GM19324 (cell line): ENCODE data around the gene ATP2C2.

ENCODE experiments used
- ATAC-seq: cut with Tn5 transposase; IDR thresholded peaks from one replicate; pipeline ENCODE4 v1.9.1; 2021; ENCODE audit warnings: mild to moderate bottlenecking, moderate library complexity; ENCODE audit not compliant: unreplicated experiment, low FRiP score

ATP2C2 gene

DNA sequence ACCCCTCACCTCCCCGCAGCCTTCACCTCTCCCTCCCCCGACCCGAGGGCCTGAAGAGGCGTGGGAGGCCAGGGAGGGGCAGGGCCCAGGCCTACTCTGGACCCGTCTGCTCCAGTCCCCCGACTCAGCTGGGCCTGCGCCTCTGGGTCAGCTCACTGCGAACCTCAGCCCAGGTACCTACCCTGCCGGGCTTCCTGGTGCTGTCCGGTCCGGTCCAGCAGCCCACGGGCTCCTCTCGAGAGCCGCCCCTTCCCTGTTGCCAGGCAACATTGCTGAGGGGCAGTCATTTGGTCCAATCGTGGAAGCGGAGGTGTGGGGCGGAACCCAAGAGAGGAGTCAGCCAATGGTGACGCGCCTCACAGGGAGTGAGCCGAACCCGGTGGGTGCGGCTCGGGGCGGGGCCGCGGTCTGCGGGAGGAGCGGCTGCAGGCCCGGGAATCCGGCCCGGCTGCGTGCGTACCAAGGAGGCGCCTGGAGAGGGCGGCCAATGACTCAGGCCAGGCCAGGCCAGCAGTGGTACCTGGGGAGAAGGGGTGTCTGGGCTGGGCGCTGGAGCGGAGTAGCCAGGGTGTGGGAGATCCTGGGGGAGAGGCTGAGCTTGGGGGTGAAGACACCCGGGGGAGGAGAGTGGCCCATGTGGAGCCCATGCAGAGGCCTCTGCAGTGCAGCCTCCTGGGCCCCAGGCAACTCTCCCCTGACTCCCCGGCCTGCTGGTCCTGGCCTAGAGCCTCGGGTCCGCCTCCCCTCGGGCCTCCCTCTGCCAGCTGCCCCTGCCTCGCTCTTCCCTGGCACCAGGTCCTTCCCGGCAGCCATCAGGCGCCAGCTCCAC lies 136.3 kb downstream of the ATP2C2 start, which contains the start of gene MEAK7:
MEAK7 (minus strand) TSS at position 240 of the 829 bp plus-strand sequence. CDS start 6,573 bp downstream, outside the sequence.
- peak; percentile 96 for ATAC-seq

DNA sequence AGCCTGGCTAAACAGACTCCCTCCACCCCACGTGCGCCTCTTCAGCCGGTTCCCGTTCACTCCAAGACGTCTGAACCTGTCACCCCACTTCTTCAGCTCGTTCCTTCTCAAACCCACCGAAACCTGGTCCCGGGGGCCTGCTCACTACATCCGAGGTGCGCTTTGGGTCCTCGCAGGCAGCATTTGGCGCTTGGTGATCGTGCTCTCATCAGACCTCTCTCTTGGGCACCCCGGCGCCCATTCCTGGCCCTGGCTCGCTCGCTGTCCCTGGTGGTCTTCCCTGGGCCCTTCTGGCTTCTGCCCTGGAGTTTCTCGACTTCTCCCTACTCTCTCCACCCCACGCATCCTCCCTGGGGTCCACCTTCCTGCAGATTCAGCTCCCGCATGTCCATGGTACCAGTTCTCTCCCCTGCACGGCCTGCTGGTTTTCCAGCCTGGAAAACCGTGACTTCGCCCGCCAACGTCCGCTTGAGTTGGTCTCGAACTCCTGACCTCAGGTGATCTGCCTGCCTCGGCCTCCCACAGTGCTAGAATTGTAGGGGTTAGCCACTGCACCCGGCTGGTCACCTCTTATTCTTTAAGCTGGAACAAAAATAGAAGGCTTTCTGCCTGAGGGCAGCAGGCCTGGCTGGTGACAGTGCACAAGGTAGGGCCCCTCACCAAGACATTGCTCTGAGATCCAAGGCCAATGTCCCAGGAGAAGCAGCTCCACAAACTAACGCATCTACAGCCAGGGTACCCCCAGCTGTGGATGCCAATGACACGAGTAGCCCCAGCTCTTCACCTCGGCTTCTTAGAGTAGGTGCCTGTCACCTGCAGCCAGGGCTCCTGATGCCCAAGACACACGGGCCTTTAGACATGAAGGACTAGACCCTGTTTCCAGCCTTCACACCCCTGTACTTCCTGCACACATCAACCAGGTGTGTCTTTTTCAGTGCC lies 137.2 kb downstream of the ATP2C2 start:
- no peak for ATAC-seq

DNA sequence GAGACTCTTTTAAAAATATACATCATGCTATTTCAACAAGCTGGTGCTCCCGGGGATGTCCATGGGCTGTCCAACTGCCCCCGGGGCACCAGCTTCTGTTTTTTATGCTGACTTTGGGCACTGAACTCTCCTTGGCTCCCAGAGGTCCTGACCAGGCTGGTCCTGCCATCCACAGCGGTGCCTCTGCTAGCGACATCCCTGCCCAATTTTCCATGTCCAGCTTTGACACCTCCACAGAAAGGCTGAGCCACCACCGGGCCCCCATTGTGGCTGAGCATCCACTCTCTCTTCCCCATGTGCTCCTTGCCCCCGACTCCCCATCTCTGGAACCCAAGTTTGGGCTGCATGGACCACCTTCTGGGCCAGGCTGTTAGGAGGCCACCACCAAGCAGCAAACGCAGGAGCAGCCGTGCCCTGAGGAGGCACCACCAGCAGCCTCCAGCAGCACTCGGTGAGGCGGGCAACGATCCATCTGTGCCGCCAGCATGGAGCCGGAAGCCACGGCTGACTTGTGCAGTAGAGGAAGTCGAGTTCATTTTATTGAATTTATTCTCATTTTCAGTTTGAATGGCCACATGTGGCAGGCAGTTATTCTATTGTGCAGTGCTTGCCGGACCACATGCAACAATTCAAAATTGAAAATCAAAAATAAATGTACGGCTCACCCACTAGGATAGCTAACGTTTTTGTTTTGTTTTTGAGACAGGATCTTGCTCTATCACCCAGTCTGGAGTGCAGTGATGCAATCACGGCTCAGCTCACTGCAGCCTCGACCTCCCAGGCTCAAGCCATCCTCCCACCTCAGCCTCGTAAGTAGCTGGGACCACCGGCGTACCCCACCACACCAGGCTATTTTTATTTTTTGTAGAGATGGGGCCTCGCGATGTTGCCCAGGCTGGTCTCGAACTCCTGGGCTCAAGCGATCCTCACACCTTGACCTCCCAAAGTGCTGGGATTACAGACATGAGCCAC lies 139.0 kb downstream of the ATP2C2 start:
- no peak for ATAC-seq

DNA sequence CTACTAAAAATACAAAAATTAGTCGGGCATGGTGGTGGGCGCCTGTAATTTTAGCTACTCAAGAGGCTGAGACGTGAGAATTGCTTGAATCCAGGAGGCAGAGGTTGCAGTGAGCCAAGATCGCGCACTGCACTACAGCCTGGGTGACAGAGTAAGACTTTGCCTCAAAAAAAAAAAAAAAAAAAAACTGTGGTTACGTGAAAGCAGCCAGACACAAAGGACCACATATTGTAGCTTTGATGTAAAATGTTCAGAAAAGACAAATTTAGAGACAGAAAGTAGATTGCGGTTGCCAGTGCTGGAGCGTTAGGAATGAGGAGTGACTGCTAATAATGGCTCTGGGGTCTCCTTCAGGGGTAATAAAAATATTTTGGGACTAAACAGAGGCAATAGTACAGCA lies 140.2 kb downstream of the ATP2C2 start:
- no peak for ATAC-seq

DNA sequence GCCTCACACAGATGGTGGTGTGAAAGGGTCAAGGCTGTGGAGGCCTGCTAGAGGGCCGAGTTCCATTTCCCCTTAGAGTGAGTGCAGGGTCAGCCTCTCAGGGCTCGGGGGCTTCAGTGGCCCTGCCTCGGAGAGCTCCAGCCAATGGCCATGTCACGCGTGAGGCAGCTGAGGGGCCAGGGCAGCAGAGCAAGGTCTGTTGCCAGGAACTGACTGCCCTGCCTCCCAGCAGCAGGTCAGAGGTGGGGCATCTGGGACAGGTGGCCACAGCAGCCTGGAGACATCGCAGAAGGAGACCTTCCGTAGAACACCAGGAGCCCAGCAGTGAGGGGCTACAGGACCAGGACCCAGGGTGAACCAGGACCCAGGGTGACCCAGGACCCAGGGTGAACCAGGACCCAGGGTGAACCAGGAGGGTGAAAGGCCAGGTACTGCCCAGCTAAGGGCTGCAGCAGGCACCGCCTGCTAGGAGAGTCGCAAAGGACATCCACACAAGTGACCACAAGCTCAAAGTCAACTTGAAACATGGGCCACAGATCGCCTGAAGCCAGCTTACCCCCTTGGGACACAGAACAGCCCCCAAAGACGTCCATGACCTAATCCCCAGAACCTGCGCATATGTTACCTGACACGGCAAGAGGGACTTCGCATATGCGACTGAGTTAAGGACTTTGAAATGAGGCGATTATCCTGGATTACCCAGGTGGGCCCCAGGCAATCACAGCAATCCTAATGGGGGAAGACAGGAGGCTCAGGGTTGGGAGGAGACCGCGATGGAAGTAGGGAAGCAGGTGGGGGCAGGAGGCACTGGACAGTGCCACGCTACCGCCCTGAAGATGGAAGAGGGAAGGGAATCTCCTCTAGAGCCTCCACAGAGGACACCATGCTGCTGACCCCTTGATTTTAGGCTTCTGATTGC lies 141.0 kb downstream of the ATP2C2 start:
- no peak for ATAC-seq

DNA sequence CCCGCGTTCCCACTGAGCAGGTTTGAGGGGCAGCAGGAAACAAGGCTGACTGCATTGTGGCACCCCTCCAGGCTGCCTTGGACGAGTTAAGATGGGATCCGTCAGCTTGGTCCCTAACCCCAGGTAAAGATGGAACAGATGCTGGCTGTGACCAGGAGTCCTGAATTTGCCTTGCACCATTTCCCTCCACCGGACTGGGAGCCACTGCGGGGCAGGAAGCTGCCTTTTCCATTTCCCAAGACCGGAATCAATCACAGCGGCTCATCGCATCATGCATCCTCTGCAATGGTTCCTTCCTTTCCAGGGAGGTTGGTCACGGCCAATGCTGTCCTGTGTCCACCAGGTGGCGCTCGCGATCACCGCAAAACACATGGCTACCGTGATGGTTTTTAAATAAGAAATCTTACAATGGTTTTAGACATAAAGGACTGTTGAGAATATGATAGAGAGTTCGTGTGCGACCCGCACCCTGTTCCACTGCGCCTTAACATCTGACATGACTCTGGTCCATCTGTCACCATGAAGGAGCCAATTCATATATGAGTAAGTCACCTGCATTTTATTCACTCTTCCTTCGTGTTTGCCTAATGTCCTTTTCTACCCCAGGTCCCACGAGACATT lies 143.0 kb downstream of the ATP2C2 start:
- no peak for ATAC-seq

- ATAC-seq, result no peak
Measured at GRCh38 chr16:84511831-84512230, 143.5 kb downstream of the ATP2C2 start.

DNA sequence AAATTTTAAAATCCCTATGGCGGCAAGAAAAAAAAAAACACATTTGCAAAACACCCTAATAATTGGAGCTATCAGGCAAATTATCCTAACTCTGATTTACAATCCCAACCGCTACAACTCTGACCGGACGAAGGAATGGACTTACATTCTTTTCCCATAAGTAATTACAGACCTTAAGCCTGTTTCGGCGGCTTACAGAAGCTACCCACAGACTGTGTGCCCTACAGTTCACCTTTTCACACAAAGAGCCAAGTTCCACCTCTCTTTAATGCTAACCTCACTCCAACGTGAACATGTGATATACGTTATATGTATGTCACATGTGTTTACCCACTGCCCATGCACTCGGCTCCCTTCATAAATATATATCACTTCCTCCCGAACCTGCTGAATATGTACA lies 144.8 kb downstream of the ATP2C2 start:
- no peak for ATAC-seq

GRCh38 chr16:84513666-84514065 lies 145.3 kb downstream of the ATP2C2 start:
- ATAC-seq, result no peak
